ENCODE data around the gene NBAS. TPM values are rescaled to one million over a fixed set of nuclear protein-coding genes. Genes with fewer than 3 reads are reported as not detected.

NBAS gene
- total RNA-seq, 2 donors from 2014 or later = 31.5 to 32.0 TPM

- no peak for ATAC-seq (ENCODE audit: insufficient number of reproducible peaks, low FRiP score, low read depth)
- Histone ChIP-seq H3K27me3 (replicated peaks; ENCODE audit: insufficient read depth) (no peaks in the 10 kb centered on the region), H3K9me3 (no peaks in the 10 kb centered on the region), H3K4me1 (ENCODE audit: control insufficient read depth in 1 of 2, low read depth in 2 of 2) (no peaks in the 10 kb centered on the region), H3K4me3 (no peak overlapping the region), H3K27ac (no peak overlapping the region), H3K36me3 (no peaks in the 10 kb centered on the region)
- DNase-seq (ENCODE audit: low spot score) = no peak
- TF ChIP-seq CTCF (IDR thresholded peaks at IDR 0.05) = no peak
These were observed 124.9 kb downstream of the NBAS start for GRCh38 chr2:15436195-15436594.

- H3K4me3 ChIP-seq = no peak overlapping the region
- no peaks in the 10 kb centered on the region for H3K36me3 ChIP-seq
- no peaks in the 10 kb centered on the region for H3K27me3 ChIP-seq (replicated peaks; ENCODE audit: insufficient read depth)
- DNase-seq (ENCODE audit: low spot score) (no peak), ATAC-seq (ENCODE audit: insufficient number of reproducible peaks, low FRiP score, low read depth) (no peak)
- no peak for TF ChIP-seq CTCF (IDR thresholded peaks at IDR 0.05)
- H3K27ac ChIP-seq = no peak overlapping the region
- no peaks in the 10 kb centered on the region for H3K4me1 ChIP-seq (ENCODE audit: control insufficient read depth in 1 of 2, low read depth in 2 of 2)
- no peaks in the 10 kb centered on the region for H3K9me3 ChIP-seq
These were observed 125.7 kb downstream of the NBAS start for GRCh38 chr2:15435474-15435873.

- Histone ChIP-seq H3K9me3 (no peaks in the 10 kb centered on the region), H3K4me1 (ENCODE audit: control insufficient read depth in 1 of 2, low read depth in 2 of 2) (no peaks in the 10 kb centered on the region), H3K36me3 (no peaks in the 10 kb centered on the region), H3K27me3 (replicated peaks; ENCODE audit: insufficient read depth) (no peaks in the 10 kb centered on the region), H3K4me3 (no peak overlapping the region), H3K27ac (no peak overlapping the region)
- DNase-seq (ENCODE audit: low spot score) = no peak
- TF ChIP-seq CTCF (IDR thresholded peaks at IDR 0.05) = no peak
- no peak for ATAC-seq (ENCODE audit: insufficient number of reproducible peaks, low FRiP score, low read depth)
These were observed 128.4 kb downstream of the NBAS start for GRCh38 chr2:15432642-15433256.

GRCh38 chr2:15429032-15429431, 132.1 kb downstream of the NBAS start:
- Histone ChIP-seq H3K27me3 (replicated peaks; ENCODE audit: insufficient read depth) (no peaks in the 10 kb centered on the region), H3K9me3 (no peaks in the 10 kb centered on the region), H3K27ac (no peak overlapping the region), H3K36me3 (no peaks in the 10 kb centered on the region), H3K4me1 (ENCODE audit: control insufficient read depth in 1 of 2, low read depth in 2 of 2) (no peaks in the 10 kb centered on the region), H3K4me3 (no peak overlapping the region)
- ATAC-seq (ENCODE audit: insufficient number of reproducible peaks, low FRiP score, low read depth) = no peak
- no peak for TF ChIP-seq CTCF (IDR thresholded peaks at IDR 0.05)
- no peak for DNase-seq (ENCODE audit: low spot score)

- Histone ChIP-seq H3K27me3 (replicated peaks; ENCODE audit: insufficient read depth) (no peaks in the 10 kb centered on the region), H3K27ac (no peak overlapping the region), H3K36me3 (no peaks in the 10 kb centered on the region), H3K4me3 (no peak overlapping the region), H3K9me3 (no peaks in the 10 kb centered on the region), H3K4me1 (ENCODE audit: control insufficient read depth in 1 of 2, low read depth in 2 of 2) (no peaks in the 10 kb centered on the region)
- DNase-seq (ENCODE audit: low spot score) (no peak), ATAC-seq (ENCODE audit: insufficient number of reproducible peaks, low FRiP score, low read depth) (no peak)
- TF ChIP-seq CTCF (IDR thresholded peaks at IDR 0.05) = no peak
These were observed 133.1 kb downstream of the NBAS start for GRCh38 chr2:15427987-15428386.

Data from thoracic aorta (tissue), 2 donors.